H1 (cell line): ENCODE measurements around the gene EIF4E2. TPM values are rescaled to one million over a fixed set of nuclear protein-coding genes. Genes with fewer than 3 reads are reported as not detected.

ENCODE experiments used
- CTCF ChIA-PET: fragments of 300-600 bp; sonication (Branson Sonifier 250); formaldehyde crosslinking; loops from one replicate; lab custom pipeline; 2021; ENCODE audit not compliant: partially characterized antibody; lab: Charles Lee
- POLR2A ChIA-PET: fragments of 300-600 bp; sonication (Branson Sonifier 250); formaldehyde crosslinking; loops from one replicate; lab custom pipeline; 2021; ENCODE audit warnings: inconsistent platforms; ENCODE audit not compliant: partially characterized antibody; lab: Charles Lee
- DNase-seq, 2 experiments: peaks; one replicate each; pipeline versions ENCODE4 v3.0.0 to v3.0.0-alpha.2; 2010 to 2022; ENCODE audit warnings: low spot score in 2 of 2, low read depth in 1 of 2, mixed read lengths in 1 of 2
- FAIRE-seq: peaks from 2 replicates; lab custom pipeline; 2011; peaks lifted over from hg19 to GRCh38; lab: Jason Lieb, UNC
- H2AFZ ChIP-seq: 2 replicates; pipeline ENCODE4 v1.8.1; 2012; ENCODE audit warnings: low read length, inconsistent platforms
- H2AK5ac ChIP-seq: 2 replicates; pipeline ENCODE4 v1.6.1; 2013; ENCODE audit warnings: low read depth, low read length
- H2BK120ac ChIP-seq: replicated peaks from 2 replicates; pipeline ENCODE3; 2013; ENCODE audit warnings: low read depth, low read length, inconsistent platforms
- H2BK12ac ChIP-seq: 2 replicates; pipeline ENCODE4 v1.6.1; 2013; ENCODE audit warnings: low read depth, low read length
- H2BK15ac ChIP-seq: 2 replicates; pipeline ENCODE4 v1.6.1; 2013; ENCODE audit warnings: low read length
- H2BK20ac ChIP-seq: 2 replicates; pipeline ENCODE4 v1.6.1; 2013; ENCODE audit warnings: low read length
- H2BK5ac ChIP-seq: 2 replicates; pipeline ENCODE4 v1.6.1; 2013; ENCODE audit warnings: low read depth, low read length
- H3K14ac ChIP-seq: 2 replicates; pipeline ENCODE4 v1.6.1; 2013; ENCODE audit warnings: inconsistent platforms; ENCODE audit not compliant: insufficient read length
- H3K18ac ChIP-seq: 2 replicates; pipeline ENCODE4 v1.6.1; 2013; ENCODE audit warnings: low read length; ENCODE audit errors: extremely low read depth
- H3K23ac ChIP-seq: 2 replicates; pipeline ENCODE4 v1.6.1; 2013; ENCODE audit warnings: inconsistent platforms; ENCODE audit not compliant: insufficient read length
- H3K23me2 ChIP-seq: 2 replicates; pipeline ENCODE4 v1.6.1; 2013; ENCODE audit warnings: low read depth, low read length
- H3K27ac ChIP-seq: 2 replicates; pipeline ENCODE4 v1.6.1; 2011; ENCODE audit warnings: low read depth, low read length, inconsistent platforms
- H3K27me3 ChIP-seq, 4 experiments: replicated peaks in 1 of 4; 1 replicate in 1 of 4; 2 replicates in 3 of 4; pipeline versions ENCODE4 v1.6.1 to v1.8.1; 2011 to 2013; ENCODE audit warnings: low read length in 3 of 4, mild to moderate bottlenecking in 3 of 4, inconsistent platforms in 2 of 4, mixed read lengths in 2 of 4, moderate library complexity in 1 of 4; ENCODE audit not compliant: control insufficient read depth in 3 of 4, insufficient read depth in 3 of 4; ENCODE audit errors: extremely low read depth in 1 of 4
- H3K36me3 ChIP-seq, 4 experiments: 2 replicates each; pipeline versions ENCODE4 v1.6.1 to v1.8.1; 2011 to 2013; ENCODE audit warnings: mild to moderate bottlenecking in 4 of 4, low read length in 3 of 4, moderate library complexity in 2 of 4, control low read depth in 1 of 4, inconsistent platforms in 1 of 4; ENCODE audit not compliant: insufficient read depth in 4 of 4, control insufficient read depth in 2 of 4
- H3K4ac ChIP-seq: replicated peaks from 2 replicates; pipeline ENCODE3; 2013; ENCODE audit warnings: low read length, low read depth, mixed read lengths, inconsistent platforms; ENCODE audit not compliant: insufficient read length
- H3K4me1 ChIP-seq, 4 experiments: replicated peaks in 1 of 4; 1 replicate in 1 of 4; 2 replicates in 3 of 4; pipeline versions ENCODE4 v1.6.1 to v1.8.1; 2011 to 2013; ENCODE audit warnings: low read length in 3 of 4, inconsistent platforms in 2 of 4, mixed read lengths in 1 of 4; ENCODE audit not compliant: insufficient read depth in 4 of 4, control insufficient read depth in 3 of 4
- H3K4me2 ChIP-seq, 2 experiments: 2 replicates each; pipeline versions ENCODE4 v1.6.1 to v1.8.1; 2011 to 2013; ENCODE audit warnings: low read depth in 2 of 2, low read length in 2 of 2, control low read depth in 1 of 2, inconsistent platforms in 1 of 2, mild to moderate bottlenecking in 1 of 2; ENCODE audit not compliant: insufficient read depth in 1 of 2
- H3K4me3 ChIP-seq, 4 experiments: fragments of 200-600, 300-600 bp in 1 of 4; sonication (generic), shearing (Covaris generic), sonication (Bioruptor Twin) in 1 of 4; 2 replicates each; pipeline versions ENCODE4 v1.5.1 to v1.8.1; 2011 to 2016; ENCODE audit warnings: low read length in 4 of 4, low read depth in 3 of 4, control low read depth in 2 of 4, inconsistent platforms in 2 of 4, mild to moderate bottlenecking in 2 of 4, mixed read lengths in 1 of 4, moderate library complexity in 1 of 4; ENCODE audit not compliant: insufficient read depth in 2 of 4; ENCODE audit errors: extremely low read depth in 1 of 4
- H3K56ac ChIP-seq: replicated peaks from 2 replicates; pipeline ENCODE3; 2013; ENCODE audit warnings: low read depth, mild to moderate bottlenecking, mixed read lengths, low read length, inconsistent platforms; ENCODE audit not compliant: insufficient read length
- H3K79me1 ChIP-seq: 2 replicates; pipeline ENCODE4 v1.6.1; 2013; ENCODE audit warnings: low read depth, low read length, control low read depth
- H3K79me2 ChIP-seq, 2 experiments: 2 replicates each; pipeline versions ENCODE4 v1.6.1 to v1.8.1; 2012 to 2013; ENCODE audit warnings: low read length in 2 of 2, mild to moderate bottlenecking in 2 of 2, inconsistent platforms in 1 of 2; ENCODE audit not compliant: insufficient read depth in 2 of 2, control insufficient read depth in 1 of 2
- H3K9ac ChIP-seq, 4 experiments: replicated peaks in 1 of 4; 1 replicate in 1 of 4; 2 replicates in 3 of 4; pipeline versions ENCODE4 v1.6.1 to v1.8.1; 2011 to 2013; ENCODE audit warnings: low read depth in 3 of 4, low read length in 3 of 4, control low read depth in 2 of 4, mild to moderate bottlenecking in 2 of 4, moderate library complexity in 2 of 4, inconsistent platforms in 1 of 4; ENCODE audit errors: extremely low read depth in 1 of 4
- H3K9me3 ChIP-seq, 2 experiments: 2 replicates each; pipeline versions ENCODE4 v1.6.1 to v1.8.1; 2012 to 2013; ENCODE audit warnings: mild to moderate bottlenecking in 2 of 2, moderate library complexity in 2 of 2, control low read depth in 1 of 2, inconsistent platforms in 1 of 2, low read depth in 1 of 2, low read length in 1 of 2, mixed read lengths in 1 of 2; ENCODE audit not compliant: insufficient read depth in 2 of 2
- H4K20me1 ChIP-seq, 2 experiments: replicated peaks in 1 of 2; 2 replicates each; pipeline versions ENCODE3 to v1.8.1; 2011 to 2013; ENCODE audit warnings: inconsistent platforms in 2 of 2, low read length in 2 of 2, mild to moderate bottlenecking in 1 of 2; ENCODE audit not compliant: insufficient read depth in 2 of 2, control insufficient read depth in 1 of 2
- H4K5ac ChIP-seq: 2 replicates; pipeline ENCODE4 v1.6.1; 2013; ENCODE audit warnings: low read length, low read depth, mixed read lengths, inconsistent platforms; ENCODE audit not compliant: insufficient read length
- H4K8ac ChIP-seq: 2 replicates; pipeline ENCODE4 v1.8.0; 2013; ENCODE audit warnings: mild to moderate bottlenecking, moderate library complexity, low read length, inconsistent platforms; ENCODE audit not compliant: insufficient read depth; ENCODE audit errors: extremely low read depth
- H4K91ac ChIP-seq: replicated peaks from 2 replicates; pipeline ENCODE3; 2013; ENCODE audit warnings: low read length, mixed read lengths, inconsistent platforms; ENCODE audit not compliant: insufficient read length
- BCL11A ChIP-seq, 2 experiments: IDR thresholded peaks; one replicate each; pipeline ENCODE4 v1.6.1; 2011; ENCODE audit warnings: low read depth in 2 of 2, low read length in 2 of 2, mild to moderate bottlenecking in 2 of 2
- CHD1 ChIP-seq: IDR thresholded peaks from 2 replicates; pipeline ENCODE4 v1.6.1; 2012; ENCODE audit warnings: low read depth, low read length, improper control_type of control experiment
- CHD2 ChIP-seq: IDR thresholded peaks from 2 replicates; pipeline ENCODE4 v1.6.1; 2012; ENCODE audit warnings: low read length, improper control_type of control experiment
- EGR1 ChIP-seq: IDR thresholded peaks from 2 replicates; pipeline ENCODE4 v1.6.1; 2011; ENCODE audit warnings: low read depth, low read length, borderline replicate concordance
- MAX ChIP-seq: IDR thresholded peaks from 2 replicates; pipeline ENCODE4 v1.6.1; 2012; ENCODE audit warnings: inconsistent platforms
- NRF1 ChIP-seq: IDR thresholded peaks from 2 replicates; pipeline ENCODE4 v1.6.1; 2011; ENCODE audit warnings: mild to moderate bottlenecking, low read depth, low read length, improper control_type of control experiment
- POU5F1 ChIP-seq: IDR thresholded peaks from 2 replicates; pipeline ENCODE4 v1.6.1; 2011; ENCODE audit warnings: low read depth, mild to moderate bottlenecking, low read length, moderate library complexity
- RNF2 ChIP-seq: fragments of 200-900, 300-1000 bp; sonication (generic); IDR thresholded peaks from 2 replicates; pipeline ENCODE4 v1.7.1; 2016; ENCODE audit warnings: borderline replicate concordance, low read depth, mild to moderate bottlenecking, antibody characterized with exemption, low read length; ENCODE audit not compliant: poor library complexity, severe bottlenecking; ENCODE audit errors: missing control alignments
- RXRA ChIP-seq: IDR thresholded peaks from 2 replicates; pipeline ENCODE4 v1.6.1; 2011; ENCODE audit warnings: low read depth, mild to moderate bottlenecking, low read length, moderate library complexity; ENCODE audit not compliant: insufficient read depth
- SP1 ChIP-seq: IDR thresholded peaks from 2 replicates; pipeline ENCODE4 v1.6.1; 2011; ENCODE audit warnings: low read depth, low read length
- TBP ChIP-seq: IDR thresholded peaks from 2 replicates; pipeline ENCODE4 v1.6.1; 2011; ENCODE audit warnings: low read depth, low read length, improper control_type of control experiment
- TEAD4 ChIP-seq: IDR thresholded peaks from 2 replicates; pipeline ENCODE4 v1.6.1; 2012; ENCODE audit warnings: low read depth, low read length, inconsistent platforms, mixed read lengths
- YY1 ChIP-seq: IDR thresholded peaks from 2 replicates; pipeline ENCODE4 v1.6.1; 2011; ENCODE audit warnings: low read depth, mild to moderate bottlenecking, low read length
- ZNF274 ChIP-seq: IDR thresholded peaks from 2 replicates; pipeline ENCODE4 v1.7.0; 2012; ENCODE audit warnings: low read length, borderline replicate concordance; ENCODE audit errors: extremely low read depth
- WGBS, 2 experiments: shearing (Covaris generic) in 1 of 2; methylation state at CpG; one replicate each; pipeline versions ENCODE4 v1.1.6 to v1.1.7; 2013 to 2015; ENCODE audit warnings: low lambda C conversion rate in 2 of 2, mixed read lengths in 2 of 2, inconsistent platforms in 1 of 2, low coverage in 1 of 2, missing lambda C conversion rate in 1 of 2; ENCODE audit not compliant: insufficient replicate concordance in 2 of 2, insufficient coverage in 1 of 2, insufficient read length in 1 of 2; ENCODE audit errors: extremely low coverage in 1 of 2, missing lambda C conversion rate in 1 of 2; 5-methylcytosine and 5-hydroxymethylcytosine counted together
- polyA plus RNA-seq, 7 experiments: library from polyadenylated mRNA; depleted of rRNA in 3 of 7; stranded (reverse) in 5 of 7; unstranded in 2 of 7; fragments of >200 nt in 5 of 7; fragments of 200-250 nt in 2 of 7; gene quantifications; 1 replicate in 5 of 7; 2 replicates in 1 of 7; 4 replicates in 1 of 7; pipeline versions ENCODE4 v1.2.1 to v1.2.3, GENCODE V29; 2011 to 2013; ENCODE audit warnings: missing spikeins in 2 of 7, mixed read lengths in 2 of 7
- total RNA-seq: library from RNA; stranded (reverse); fragmentation: NEBNext Ultra II Directional; extraction: Animal tissue kit (Norgen Biotek cat#: 25700); gene quantifications from 2 replicates; pipeline ENCODE4 v1.2.1, GENCODE V29; 2021

Gene EIF4E2
- total and polyA plus RNA-seq, 2 of the 8 experiments (the other 6 are each of a cell fraction or from before 2014, with no cell fraction given): 39.4 to 114 TPM

GRCh38 chr2:232537499-232537898 is 13.0 kb upstream of the EIF4E2 start:
- no peak overlapping the region for H3K4ac ChIP-seq
- no peaks in the 10 kb centered on the region for H3K36me3 ChIP-seq
- no peak overlapping the region for H3K9ac ChIP-seq
- 0 out of 4 replicates have a peak, but pooled peaks cover 0 to 5% of the 10 kb centered on the region in 2 experiments for H3K9me3 ChIP-seq
- H3K14ac ChIP-seq: no peak overlapping the region
- no peak overlapping the region for H2AFZ ChIP-seq
- DNase-seq (no peak), FAIRE-seq (no peak)
- no peak overlapping the region for H2BK5ac ChIP-seq
- H3K79me2 ChIP-seq: no peaks in the 10 kb centered on the region
- H3K27ac ChIP-seq: no peak overlapping the region
- no peak overlapping the region for H2BK15ac ChIP-seq
- no peak overlapping the region for H3K4me2 ChIP-seq
- H4K91ac ChIP-seq: no peak overlapping the region
- 0 out of 2 replicates have a peak, but pooled peaks cover 1% of the 10 kb centered on the region for H3K23me2 ChIP-seq
- H4K8ac ChIP-seq: no peak overlapping the region
- H2AK5ac ChIP-seq: no peak overlapping the region; the same call in 1 of the 2 replicates
- H4K20me1 ChIP-seq: no peaks in the 10 kb centered on the region
- no peak overlapping the region for H2BK120ac ChIP-seq
- H4K5ac ChIP-seq: no peak overlapping the region
- 93% methylated on average over 4 of the region's 4 CpGs; no CpG with 5 or more reads in 1 of the 2 experiments for WGBS, 2 experiments
- H3K18ac ChIP-seq: no peak overlapping the region
- H3K56ac ChIP-seq: no peak overlapping the region
- H3K79me1 ChIP-seq: no peaks in the 10 kb centered on the region
- H2BK12ac ChIP-seq: 0 out of 2 replicates have a peak overlapping the region, but pooled peaks have one; percentile 0
- CTCF ChIA-PET: interaction anchor here (0.6 to 5.5 kb wide), 20 partner anchors 8 to 517 kb away, joined by 3 to 29 read pairs (median 4); partner anchors contain the start of genes CHRND, EIF4E2, PRSS56 and TIGD1
- POLR2A ChIA-PET: interaction anchor here (1.2 to 2.4 kb wide), 2 partner anchors 10 to 13 kb away, joined by 5 to 16 read pairs; partner anchors contain the start of genes EIF4E2 and TIGD1
- H2BK20ac ChIP-seq: no peak overlapping the region
- no peak overlapping the region for H3K23ac ChIP-seq
- no peak overlapping the region for H3K4me3 ChIP-seq
- H3K27me3 ChIP-seq: no peaks in the 10 kb centered on the region
- H3K4me1 ChIP-seq: peaks cover 0 to 18% (median 11%) of the 10 kb centered on the region in 4 experiments; a peak in 6 of 7 replicates
- TF ChIP-seq TBP: no peak
- no peak for TF ChIP-seq MAX
- TF ChIP-seq CHD1: no peak
- TF ChIP-seq EGR1: no peak
- no peak for TF ChIP-seq RXRA
- TF ChIP-seq CHD2: no peak
- no peak for TF ChIP-seq POU5F1
- no peak for TF ChIP-seq TEAD4
- TF ChIP-seq BCL11A (IDR thresholded peaks at IDR 0.05; ENCODE audit: low read depth in 2 of 2, low read length in 2 of 2): no peak
- TF ChIP-seq RNF2: no peak
- TF ChIP-seq NRF1: no peak
- TF ChIP-seq ZNF274: no peak
- no peak for TF ChIP-seq SP1
- no peak for TF ChIP-seq YY1
